ENCODE measurements around the gene KATNAL1.

The KATNAL1 gene

DNA sequence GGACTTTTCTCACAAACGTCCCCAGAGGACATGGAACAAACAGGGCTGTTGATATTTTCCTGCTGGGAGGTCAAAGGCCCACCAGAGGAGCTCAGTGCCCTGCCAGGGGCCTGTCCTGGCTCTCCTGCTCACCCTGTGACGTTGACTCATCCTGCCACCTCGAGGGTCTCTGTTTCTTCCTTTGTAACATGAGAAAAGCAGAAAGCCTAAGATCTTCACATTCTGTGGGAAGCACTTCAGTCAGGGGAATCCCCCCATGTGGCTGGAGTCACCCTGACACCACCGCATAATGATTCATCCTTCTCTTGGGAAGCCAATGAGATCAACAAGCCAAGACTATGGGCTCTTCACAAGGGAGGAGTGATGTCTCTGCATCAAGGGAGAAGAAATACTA, 147.9 kb downstream of the KATNAL1 start:
- H3K36me3 ChIP-seq (ENCODE audit: control insufficient read depth in 5 of 5, insufficient read depth in 5 of 5, low read length in 5 of 5): no peaks in the 10 kb centered on the region
- no peak overlapping the region for H3K9ac ChIP-seq (ENCODE audit: low read length in 5 of 5)
- H3K9me3 ChIP-seq (ENCODE audit: control insufficient read depth in 5 of 5, low read length in 5 of 5): no peaks in the 10 kb centered on the region
- no peaks in the 10 kb centered on the region for H3K27me3 ChIP-seq (ENCODE audit: control insufficient read depth in 5 of 5, insufficient read depth in 4 of 5, low read length in 5 of 5)
- H3K27ac ChIP-seq (ENCODE audit: low read depth, low read length): peak overlapping the region; percentile 45
- peaks cover 2 to 29% (median 26%) of the 10 kb centered on the region in 5 donors for H3K4me1 ChIP-seq (ENCODE audit: control insufficient read depth in 5 of 5, insufficient read depth in 5 of 5, low read length in 5 of 5)
- no peak overlapping the region for H3K4me3 ChIP-seq (ENCODE audit: low read depth in 1 of 5, low read length in 5 of 5)

DNA sequence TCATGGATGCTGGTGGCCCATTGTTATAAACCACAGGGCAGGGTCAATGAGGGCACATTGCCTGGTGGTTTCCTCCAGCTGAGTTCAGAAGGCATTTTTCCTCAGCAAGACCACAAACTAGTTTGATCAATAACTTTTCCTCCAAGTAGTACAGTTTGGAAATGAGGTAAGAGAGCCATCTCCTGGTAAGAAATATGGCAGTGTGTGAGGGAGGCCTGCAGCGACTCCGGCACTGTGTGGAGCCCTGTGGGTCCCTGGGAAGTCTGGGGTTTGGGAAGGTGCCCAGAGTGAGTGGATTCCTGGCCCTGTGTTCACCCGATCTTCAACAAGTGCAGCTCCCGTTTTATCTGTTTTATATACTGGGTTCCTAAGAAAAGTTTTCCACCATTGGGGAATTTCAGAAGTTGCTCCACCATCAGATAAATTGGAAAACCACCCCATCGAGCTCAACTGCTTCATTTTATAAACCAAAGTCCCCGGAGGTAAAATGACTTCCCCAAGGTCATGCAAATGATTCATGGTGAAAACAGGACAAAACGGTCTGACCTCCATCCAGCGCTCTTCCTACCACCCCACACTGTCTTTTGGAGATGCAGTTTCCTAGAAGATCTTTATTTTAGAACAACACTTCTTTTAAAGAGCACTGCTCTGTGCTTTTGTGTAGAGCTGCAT, 148.4 kb downstream of the KATNAL1 start:
- no peaks in the 10 kb centered on the region for H3K36me3 ChIP-seq (ENCODE audit: control insufficient read depth in 5 of 5, insufficient read depth in 5 of 5, low read length in 5 of 5)
- H3K9me3 ChIP-seq (ENCODE audit: control insufficient read depth in 5 of 5, low read length in 5 of 5): no peaks in the 10 kb centered on the region
- H3K27ac ChIP-seq (ENCODE audit: low read depth, low read length): peak overlapping the region; percentile 45
- H3K27me3 ChIP-seq (ENCODE audit: control insufficient read depth in 5 of 5, insufficient read depth in 4 of 5, low read length in 5 of 5): no peaks in the 10 kb centered on the region
- no peak overlapping the region for H3K4me3 ChIP-seq (ENCODE audit: low read depth in 1 of 5, low read length in 5 of 5)
- H3K9ac ChIP-seq (ENCODE audit: low read length in 5 of 5): no peak overlapping the region
- peaks cover 2 to 24% (median 21%) of the 10 kb centered on the region in 5 donors for H3K4me1 ChIP-seq (ENCODE audit: control insufficient read depth in 5 of 5, insufficient read depth in 5 of 5, low read length in 5 of 5)

DNA sequence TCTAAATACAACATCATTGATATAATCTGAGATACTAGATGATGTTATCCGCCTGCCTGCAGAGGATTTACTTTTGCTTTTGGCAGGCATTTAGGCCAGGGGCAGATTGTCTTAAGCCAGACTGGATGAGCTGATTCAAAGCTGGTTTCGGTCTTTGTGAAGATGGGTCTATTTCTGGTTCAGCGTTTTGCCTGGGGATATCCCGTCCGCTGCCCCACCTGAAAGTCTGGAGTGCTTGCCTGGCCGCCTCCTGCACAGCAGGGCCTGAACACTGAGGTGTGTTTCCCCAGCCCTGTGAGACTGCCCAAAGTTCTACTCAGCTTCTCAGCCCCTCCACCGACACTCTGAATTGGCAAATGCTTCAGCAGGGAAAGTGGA, 149.7 kb downstream of the KATNAL1 start:
- no peak overlapping the region for H3K4me3 ChIP-seq (ENCODE audit: low read depth in 1 of 5, low read length in 5 of 5)
- H3K27ac ChIP-seq (ENCODE audit: low read depth, low read length): no peak overlapping the region
- H3K4me1 ChIP-seq (ENCODE audit: control insufficient read depth in 5 of 5, insufficient read depth in 5 of 5, low read length in 5 of 5): peaks cover 2 to 13% (median 10%) of the 10 kb centered on the region in 5 donors
- H3K9ac ChIP-seq (ENCODE audit: low read length in 5 of 5): no peak overlapping the region
- H3K9me3 ChIP-seq (ENCODE audit: control insufficient read depth in 5 of 5, low read length in 5 of 5): no peaks in the 10 kb centered on the region
- H3K27me3 ChIP-seq (ENCODE audit: control insufficient read depth in 5 of 5, insufficient read depth in 4 of 5, low read length in 5 of 5): no peaks in the 10 kb centered on the region
- no peaks in the 10 kb centered on the region for H3K36me3 ChIP-seq (ENCODE audit: control insufficient read depth in 5 of 5, insufficient read depth in 5 of 5, low read length in 5 of 5)

DNA sequence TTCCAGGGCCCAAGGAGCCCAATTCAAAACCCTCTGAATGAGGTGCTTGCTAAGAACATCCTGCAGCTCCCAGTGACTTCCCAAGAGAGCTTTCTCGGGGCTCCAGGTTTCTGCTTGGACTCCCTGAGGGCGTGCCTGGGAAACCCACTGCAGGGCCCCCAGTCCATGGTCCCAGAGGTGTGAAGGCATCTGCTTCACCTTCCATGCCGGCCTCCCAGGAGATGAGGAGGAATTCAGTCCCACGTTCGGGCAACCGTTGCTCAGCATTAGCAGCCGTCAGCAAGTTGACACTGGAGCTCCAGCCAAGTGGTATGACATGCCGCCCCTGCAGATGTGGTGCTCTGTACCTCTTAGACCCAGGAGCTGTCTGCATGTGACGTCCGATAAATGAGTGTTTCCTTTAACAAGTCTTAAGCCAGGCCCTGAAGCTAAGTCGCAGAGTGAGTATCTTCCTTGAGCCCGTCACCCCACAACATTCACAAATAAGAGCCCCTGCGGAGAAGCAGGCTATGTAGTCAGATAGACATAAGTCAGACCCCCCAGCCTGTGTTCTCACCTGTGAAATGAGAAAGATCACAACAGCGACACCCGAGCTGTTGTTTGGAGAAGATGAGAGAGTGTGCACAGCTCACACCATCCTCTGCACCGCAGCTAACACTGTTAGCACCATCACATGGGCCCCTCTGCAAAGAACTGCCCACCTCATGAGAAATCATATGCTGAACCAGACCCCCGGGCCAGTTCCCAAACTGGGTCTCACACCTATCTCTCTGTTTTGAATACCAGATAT, 150.3 kb downstream of the KATNAL1 start:
- Histone ChIP-seq H3K9me3 (ENCODE audit: control insufficient read depth in 5 of 5, low read length in 5 of 5) (no peaks in the 10 kb centered on the region), H3K4me3 (ENCODE audit: low read depth in 1 of 5, low read length in 5 of 5) (no peak overlapping the region), H3K27me3 (ENCODE audit: control insufficient read depth in 5 of 5, insufficient read depth in 4 of 5, low read length in 5 of 5) (no peaks in the 10 kb centered on the region), H3K4me1 (ENCODE audit: control insufficient read depth in 5 of 5, insufficient read depth in 5 of 5, low read length in 5 of 5) (peaks cover 2 to 13% (median 10%) of the 10 kb centered on the region in 5 donors), H3K27ac (ENCODE audit: low read depth, low read length) (no peak overlapping the region), H3K36me3 (ENCODE audit: control insufficient read depth in 5 of 5, insufficient read depth in 5 of 5, low read length in 5 of 5) (no peaks in the 10 kb centered on the region), H3K9ac (ENCODE audit: low read length in 5 of 5) (no peak overlapping the region)

DNA sequence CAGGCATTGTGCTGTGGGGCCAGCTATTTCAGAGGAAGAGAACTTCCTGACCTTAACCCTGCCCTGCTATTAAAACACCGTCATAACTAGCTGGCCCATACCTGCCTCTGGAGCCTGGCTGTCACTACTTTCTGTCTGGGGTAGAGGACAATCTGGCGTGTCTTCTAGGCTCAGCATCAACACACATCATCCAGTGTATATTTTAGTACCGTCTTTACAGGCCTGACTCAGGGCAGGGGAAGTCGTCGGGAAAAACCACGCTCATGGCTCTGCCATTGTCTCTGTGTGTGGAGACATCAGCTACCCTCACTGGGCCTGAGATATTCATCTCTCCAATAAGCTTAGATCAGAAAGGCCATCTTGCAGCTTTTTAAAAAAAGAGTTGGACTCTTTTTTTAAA, 151.1 kb downstream of the KATNAL1 start:
- peaks cover 2 to 13% (median 10%) of the 10 kb centered on the region in 5 donors for H3K4me1 ChIP-seq (ENCODE audit: control insufficient read depth in 5 of 5, insufficient read depth in 5 of 5, low read length in 5 of 5)
- no peaks in the 10 kb centered on the region for H3K9me3 ChIP-seq (ENCODE audit: control insufficient read depth in 5 of 5, low read length in 5 of 5)

DNA sequence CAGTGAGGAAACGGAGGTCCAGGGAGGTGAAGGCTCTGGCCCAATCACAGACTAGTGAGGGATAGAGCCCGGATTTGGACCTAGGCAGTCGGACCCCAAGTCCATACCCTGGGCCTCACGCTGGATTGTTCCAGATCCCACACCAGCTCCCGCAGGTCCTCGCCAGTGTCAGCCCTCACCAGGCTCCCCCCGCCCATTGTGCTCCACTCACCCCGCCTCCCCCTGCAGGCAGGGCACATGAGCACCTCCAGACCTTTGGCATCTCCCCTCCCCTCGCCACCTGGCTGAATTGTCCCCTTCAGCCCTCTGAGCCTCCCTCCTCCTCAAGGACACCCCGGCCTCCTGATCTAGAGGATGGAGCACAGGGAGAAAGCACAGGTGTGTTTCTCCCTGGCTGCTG, 152.4 kb downstream of the KATNAL1 start:
- H3K9me3 ChIP-seq (ENCODE audit: control insufficient read depth in 5 of 5, low read length in 5 of 5): no peaks in the 10 kb centered on the region
- no peak overlapping the region for H3K9ac ChIP-seq (ENCODE audit: low read length in 5 of 5)
- H3K4me1 ChIP-seq (ENCODE audit: control insufficient read depth in 5 of 5, insufficient read depth in 5 of 5, low read length in 5 of 5): peaks cover 2 to 22% (median 19%) of the 10 kb centered on the region in 5 donors
- H3K27ac ChIP-seq (ENCODE audit: low read depth, low read length): no peak overlapping the region
- no peaks in the 10 kb centered on the region for H3K27me3 ChIP-seq (ENCODE audit: control insufficient read depth in 5 of 5, insufficient read depth in 4 of 5, low read length in 5 of 5)
- H3K36me3 ChIP-seq (ENCODE audit: control insufficient read depth in 5 of 5, insufficient read depth in 5 of 5, low read length in 5 of 5): no peaks in the 10 kb centered on the region
- H3K4me3 ChIP-seq (ENCODE audit: low read depth in 1 of 5, low read length in 5 of 5): no peak overlapping the region

More for the DNA sequence above, 151.1 kb downstream of the KATNAL1 start:
- no peak overlapping the region for H3K9ac ChIP-seq (ENCODE audit: low read length in 5 of 5)
- H3K4me3 ChIP-seq (ENCODE audit: low read depth in 1 of 5, low read length in 5 of 5): no peak overlapping the region
- H3K27me3 ChIP-seq (ENCODE audit: control insufficient read depth in 5 of 5, insufficient read depth in 4 of 5, low read length in 5 of 5): no peaks in the 10 kb centered on the region
- no peak overlapping the region for H3K27ac ChIP-seq (ENCODE audit: low read depth, low read length)
- no peaks in the 10 kb centered on the region for H3K36me3 ChIP-seq (ENCODE audit: control insufficient read depth in 5 of 5, insufficient read depth in 5 of 5, low read length in 5 of 5)

DNA sequence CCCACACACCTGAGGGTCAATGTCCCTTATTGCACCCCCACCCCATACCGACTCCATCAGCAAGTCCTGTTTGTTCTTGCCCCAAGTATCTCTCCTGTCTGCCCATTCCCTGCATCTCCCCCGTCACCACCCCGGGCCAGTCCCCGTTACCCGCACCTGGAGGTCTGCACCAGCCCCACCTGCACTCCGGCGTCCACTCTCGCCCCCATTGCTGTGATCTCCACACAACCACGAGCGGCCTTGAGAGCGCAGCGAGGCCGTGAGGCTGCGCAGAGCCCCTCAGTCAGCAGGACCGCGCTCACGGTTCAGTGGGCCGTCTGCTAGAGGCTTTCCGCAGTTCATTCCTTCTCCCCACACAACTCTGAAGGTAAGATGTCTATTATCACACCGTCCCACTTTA, 152.8 kb downstream of the KATNAL1 start:
- H3K4me3 ChIP-seq (ENCODE audit: low read depth in 1 of 5, low read length in 5 of 5): no peak overlapping the region
- no peaks in the 10 kb centered on the region for H3K36me3 ChIP-seq (ENCODE audit: control insufficient read depth in 5 of 5, insufficient read depth in 5 of 5, low read length in 5 of 5)
- H3K9ac ChIP-seq (ENCODE audit: low read length in 5 of 5): no peak overlapping the region
- no peak overlapping the region for H3K27ac ChIP-seq (ENCODE audit: low read depth, low read length)
- H3K4me1 ChIP-seq (ENCODE audit: control insufficient read depth in 5 of 5, insufficient read depth in 5 of 5, low read length in 5 of 5): peaks cover 2 to 26% (median 23%) of the 10 kb centered on the region in 5 donors
- H3K27me3 ChIP-seq (ENCODE audit: control insufficient read depth in 5 of 5, insufficient read depth in 4 of 5, low read length in 5 of 5): no peaks in the 10 kb centered on the region
- H3K9me3 ChIP-seq (ENCODE audit: control insufficient read depth in 5 of 5, low read length in 5 of 5): no peaks in the 10 kb centered on the region

DNA sequence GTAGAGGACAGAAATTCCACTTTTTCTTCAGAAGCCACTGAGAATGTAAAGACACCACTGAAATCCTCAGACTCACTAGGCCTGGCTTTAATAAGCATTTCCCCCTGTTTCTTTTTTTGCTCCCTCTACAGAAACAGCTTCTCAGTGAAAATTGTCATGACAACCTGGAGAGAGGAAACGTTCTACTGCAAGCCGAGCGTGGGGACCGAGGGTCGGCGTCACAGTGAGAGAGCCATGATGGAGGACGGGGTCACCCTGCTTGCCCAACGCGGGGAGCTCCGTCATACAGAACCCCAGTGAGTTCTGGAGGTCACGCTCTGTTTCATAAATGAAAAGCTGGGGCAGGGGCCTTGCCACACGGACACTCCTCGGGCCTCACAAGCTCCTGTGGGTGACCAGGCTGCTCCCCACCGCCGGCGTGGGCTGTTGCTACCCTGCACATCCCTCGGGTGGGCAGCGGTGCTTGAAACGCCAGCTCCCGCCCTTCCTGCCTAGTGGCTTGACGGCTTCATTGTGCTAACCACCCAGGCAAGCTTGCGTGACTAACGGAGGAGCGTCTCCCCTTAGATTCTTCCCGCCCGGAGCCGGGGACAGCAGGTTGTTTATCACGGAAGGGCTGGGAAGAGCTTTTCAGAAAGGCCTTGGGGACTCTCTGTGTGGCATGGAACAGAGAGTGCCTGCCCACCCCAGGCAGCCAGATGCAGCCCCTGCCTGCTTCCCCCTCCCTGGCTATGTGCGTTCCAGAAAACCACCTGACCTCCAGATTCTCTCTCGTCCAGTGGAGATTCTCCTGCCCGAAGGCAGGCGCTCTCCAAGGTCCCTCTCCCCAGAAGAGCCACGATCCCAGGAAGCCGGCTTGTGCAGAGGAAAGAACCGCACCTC, 153.6 kb downstream of the KATNAL1 start:
- no peaks in the 10 kb centered on the region for H3K36me3 ChIP-seq (ENCODE audit: control insufficient read depth in 5 of 5, insufficient read depth in 5 of 5, low read length in 5 of 5)
- H3K9ac ChIP-seq (ENCODE audit: low read length in 5 of 5): no peak overlapping the region
- H3K27ac ChIP-seq (ENCODE audit: low read depth, low read length): no peak overlapping the region
- no peak overlapping the region for H3K4me3 ChIP-seq (ENCODE audit: low read depth in 1 of 5, low read length in 5 of 5)
- no peaks in the 10 kb centered on the region for H3K9me3 ChIP-seq (ENCODE audit: control insufficient read depth in 5 of 5, low read length in 5 of 5)
- peaks cover 4 to 27% (median 23%) of the 10 kb centered on the region in 5 donors for H3K4me1 ChIP-seq (ENCODE audit: control insufficient read depth in 5 of 5, insufficient read depth in 5 of 5, low read length in 5 of 5)
- H3K27me3 ChIP-seq (ENCODE audit: control insufficient read depth in 5 of 5, insufficient read depth in 4 of 5, low read length in 5 of 5): no peaks in the 10 kb centered on the region

All from subcutaneous abdominal adipose tissue (tissue), 5 donors.